SIG-M5 treated with dmso at 0.1 percent for 504 hours (cell line): Measurements from ENCODE around the gene OVOL1.

Experiments used
- DNase-seq: peaks from one replicate; lab custom pipeline; 2025; ENCODE audit not compliant: unreplicated experiment; lab: John Stamatoyannopoulos, UW

OVOL1 gene

DNA sequence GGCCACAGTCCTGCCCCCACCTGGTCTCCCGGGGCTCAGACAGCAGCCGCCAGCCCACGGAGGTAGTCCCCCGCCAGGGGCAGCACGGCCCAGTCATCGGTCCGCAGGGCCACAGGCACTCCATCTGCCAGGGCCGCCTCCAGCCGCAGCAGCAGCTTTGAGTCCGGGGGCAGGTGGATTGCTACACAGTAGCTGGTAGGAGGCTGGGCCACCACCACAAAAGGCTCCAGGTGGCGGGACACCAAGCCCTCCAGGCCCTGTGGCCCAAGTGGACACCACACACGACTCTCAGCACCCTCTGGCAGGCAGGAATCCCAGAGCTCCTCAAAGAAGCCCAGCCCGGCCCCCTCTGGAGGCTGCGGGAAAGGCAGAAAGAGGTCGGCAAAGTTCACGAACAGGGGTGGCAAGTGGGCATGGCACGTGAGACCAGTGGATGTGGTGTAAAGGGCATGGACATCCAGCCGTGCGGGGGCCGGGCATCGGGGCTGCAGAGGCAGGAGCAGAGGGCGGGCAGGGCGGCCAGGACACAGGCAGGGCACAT is 9.0 kb upstream of the OVOL1 start:
- no peak for DNase-seq

DNA sequence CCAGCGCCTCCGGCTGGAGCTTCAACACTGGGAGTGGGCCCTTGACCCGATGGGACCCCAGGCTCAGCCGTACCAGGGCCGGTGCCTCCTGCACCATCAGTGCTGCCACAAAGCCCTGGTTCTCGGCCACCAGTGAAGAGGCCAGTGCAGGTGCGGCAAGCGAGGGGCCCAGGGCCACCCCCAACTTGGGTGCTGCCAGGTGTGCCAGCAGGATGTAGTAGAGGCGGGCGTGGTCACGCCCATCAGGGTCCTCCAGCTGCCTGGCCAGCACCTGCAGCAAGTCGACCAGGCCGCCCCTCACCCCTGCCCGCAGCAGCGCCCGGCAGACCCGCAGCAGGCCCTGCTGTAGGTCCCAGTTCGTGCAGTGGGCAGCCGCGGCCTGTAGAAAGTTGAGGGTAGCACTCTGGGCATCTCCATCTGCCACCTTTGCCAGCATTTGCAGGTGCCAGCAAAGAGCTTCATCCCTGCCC is 8.4 kb upstream of the OVOL1 start:
- no peak for DNase-seq

DNA sequence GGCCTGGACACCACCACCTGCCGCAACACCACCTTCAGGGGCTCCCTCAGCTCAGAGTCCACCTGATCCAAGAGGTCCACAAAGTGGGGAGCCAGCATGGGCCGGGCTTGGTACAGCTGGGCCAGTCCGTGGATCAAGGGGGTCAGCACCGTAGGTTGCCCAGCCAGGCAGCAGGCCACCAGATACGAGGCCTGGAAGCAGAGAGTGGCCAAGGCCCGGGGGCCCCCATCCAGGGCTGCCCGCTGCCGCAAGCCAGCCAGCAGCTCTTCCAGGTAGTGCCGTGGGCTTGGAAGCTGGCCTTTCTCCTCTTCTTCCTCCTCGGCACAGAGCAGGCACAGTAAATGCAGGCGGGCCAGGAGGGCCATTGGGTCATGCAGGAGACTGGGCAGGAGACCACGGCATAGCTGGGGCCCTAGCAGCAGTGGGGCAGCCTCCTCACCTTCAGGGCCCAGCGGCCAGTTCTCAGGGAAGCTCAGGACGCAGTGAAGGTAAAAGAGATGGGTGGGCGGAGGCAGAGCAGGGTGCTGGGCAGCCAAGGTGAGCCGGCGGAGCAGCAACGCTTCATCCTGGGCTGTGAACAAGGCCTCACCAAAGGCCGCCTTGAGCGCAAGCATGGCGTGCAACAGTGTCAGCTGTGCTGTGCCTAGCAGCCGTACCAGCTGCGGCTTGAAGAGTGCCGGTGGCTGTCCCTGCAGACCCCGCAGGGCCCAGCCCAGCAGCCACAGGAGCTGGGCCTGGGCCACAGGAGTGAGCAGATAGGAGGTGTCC is 7.8 kb upstream of the OVOL1 start:
- no peak for DNase-seq

DNA sequence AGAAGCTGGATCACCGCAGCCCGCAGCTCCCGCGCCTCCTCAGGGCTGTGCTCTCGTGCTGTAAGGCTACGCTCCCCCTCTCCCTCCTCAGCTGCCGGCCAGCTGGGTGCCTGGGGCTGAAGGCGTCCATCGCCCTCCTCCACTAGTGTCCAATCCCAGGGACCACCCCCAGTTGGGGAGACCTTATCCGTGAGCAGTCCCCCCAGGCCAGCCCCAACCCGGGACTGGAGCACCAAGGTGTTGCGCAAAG is 7.3 kb upstream of the OVOL1 start:
- no peak for DNase-seq

DNA sequence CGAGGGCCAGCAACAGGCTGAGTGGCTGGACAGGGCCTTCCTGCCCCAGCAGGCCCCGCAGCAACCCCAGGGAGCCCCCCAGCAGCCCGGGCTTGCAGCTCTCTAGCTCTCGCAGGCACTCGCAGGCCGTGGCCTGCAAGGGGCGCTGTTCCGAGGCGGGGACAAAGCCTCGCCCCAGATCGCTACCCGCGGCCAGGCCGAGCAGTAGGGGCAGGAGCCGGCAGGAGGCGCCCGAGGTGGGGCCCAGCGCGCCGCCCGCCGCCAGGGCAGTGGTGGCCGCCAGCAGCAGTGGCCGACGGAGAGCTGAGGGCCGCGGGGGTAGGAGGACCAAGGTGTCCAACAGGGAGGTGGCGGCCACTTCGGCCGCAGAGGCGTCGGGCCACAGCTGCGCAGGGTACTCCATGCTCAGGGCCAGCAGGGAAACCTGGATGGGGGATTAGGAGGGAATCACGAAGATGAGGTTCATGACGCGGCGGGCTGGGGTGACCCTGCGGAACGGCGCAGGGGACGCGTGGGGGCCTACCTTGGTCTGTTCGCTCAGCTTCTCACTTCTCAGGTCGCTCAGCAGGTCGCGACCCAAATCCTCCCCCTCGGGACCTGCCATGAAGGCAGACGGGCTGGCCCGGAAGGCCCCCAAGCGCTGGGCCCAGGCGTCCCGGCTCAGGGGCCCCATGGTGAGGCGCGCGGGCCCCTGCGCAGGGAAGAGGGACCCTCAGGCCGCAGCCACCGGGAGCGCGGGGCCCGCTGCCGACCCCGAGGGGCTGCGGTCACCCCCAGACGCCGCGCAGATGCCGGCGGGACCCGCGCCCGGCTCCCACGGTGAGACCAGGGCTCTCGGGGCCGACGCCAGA is 6.7 kb upstream of the OVOL1 start:
- DNase-seq: peak; percentile 76

DNA sequence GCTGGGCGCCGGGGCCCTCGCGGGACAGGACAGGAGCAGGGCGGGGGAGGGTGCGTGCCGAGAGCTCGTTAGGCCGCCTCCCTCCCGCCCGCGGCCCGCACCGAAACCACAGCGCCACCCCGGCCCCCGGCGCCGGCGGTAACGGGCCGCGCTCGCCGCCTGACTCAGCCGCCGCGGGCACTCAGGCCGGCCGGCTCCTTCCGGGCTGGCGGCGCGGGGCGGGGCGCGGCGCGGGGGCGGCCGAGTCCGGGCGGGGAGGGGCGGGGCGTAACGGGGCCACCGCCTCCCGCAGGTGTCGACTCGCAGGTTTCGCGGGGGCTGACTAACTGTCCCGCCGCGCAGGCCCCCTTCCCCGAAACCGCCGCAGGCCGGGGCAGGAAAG is 6.1 kb upstream of the OVOL1 start, which contains the start of gene AP5B1:
AP5B1 (minus strand) TSS at position 207 of the 382 bp plus-strand sequence. CDS start 385 bp downstream, outside the sequence.
- peak; percentile 33 for DNase-seq

DNA sequence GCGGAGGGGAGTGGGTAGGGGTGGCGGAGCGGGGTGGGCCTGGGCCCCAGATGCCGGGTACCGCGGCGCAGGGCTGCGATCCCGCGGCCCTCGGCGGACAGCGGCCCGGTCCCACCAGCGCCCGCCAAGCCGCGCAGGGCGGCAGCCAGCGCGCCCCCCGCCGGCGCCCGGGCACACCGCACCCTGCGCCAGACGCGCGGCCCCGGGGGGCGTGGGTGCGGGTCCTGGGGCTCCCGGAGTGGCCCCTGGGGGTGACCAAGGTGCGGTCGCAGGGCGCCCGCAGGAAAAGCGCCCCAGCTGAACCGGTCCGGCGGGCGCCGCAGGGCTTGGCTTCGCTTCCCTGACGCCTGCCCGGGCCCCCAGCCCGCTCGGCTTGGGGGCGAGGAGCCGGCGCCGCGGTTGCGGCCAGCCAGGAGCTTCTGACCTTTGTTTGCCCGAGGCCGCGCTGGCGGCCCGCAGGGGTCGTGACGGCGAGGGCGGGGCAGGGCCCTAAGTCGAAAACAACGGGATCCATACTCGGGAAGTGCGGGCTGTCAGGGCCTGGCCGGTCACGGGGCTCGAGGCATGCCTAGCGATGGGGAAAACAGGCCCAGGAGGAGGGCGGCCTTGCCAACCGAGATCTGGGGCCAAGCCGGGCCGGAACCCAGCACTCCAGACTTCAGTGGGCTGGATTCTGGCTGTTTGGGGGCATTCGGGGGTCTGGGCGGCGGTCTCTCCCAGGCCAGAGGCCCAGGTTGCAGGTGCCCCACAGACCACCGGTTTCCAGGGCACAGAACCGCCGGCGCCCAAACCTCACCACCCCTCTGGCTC is 5.5 kb upstream of the OVOL1 start:
- no peak for DNase-seq

DNA sequence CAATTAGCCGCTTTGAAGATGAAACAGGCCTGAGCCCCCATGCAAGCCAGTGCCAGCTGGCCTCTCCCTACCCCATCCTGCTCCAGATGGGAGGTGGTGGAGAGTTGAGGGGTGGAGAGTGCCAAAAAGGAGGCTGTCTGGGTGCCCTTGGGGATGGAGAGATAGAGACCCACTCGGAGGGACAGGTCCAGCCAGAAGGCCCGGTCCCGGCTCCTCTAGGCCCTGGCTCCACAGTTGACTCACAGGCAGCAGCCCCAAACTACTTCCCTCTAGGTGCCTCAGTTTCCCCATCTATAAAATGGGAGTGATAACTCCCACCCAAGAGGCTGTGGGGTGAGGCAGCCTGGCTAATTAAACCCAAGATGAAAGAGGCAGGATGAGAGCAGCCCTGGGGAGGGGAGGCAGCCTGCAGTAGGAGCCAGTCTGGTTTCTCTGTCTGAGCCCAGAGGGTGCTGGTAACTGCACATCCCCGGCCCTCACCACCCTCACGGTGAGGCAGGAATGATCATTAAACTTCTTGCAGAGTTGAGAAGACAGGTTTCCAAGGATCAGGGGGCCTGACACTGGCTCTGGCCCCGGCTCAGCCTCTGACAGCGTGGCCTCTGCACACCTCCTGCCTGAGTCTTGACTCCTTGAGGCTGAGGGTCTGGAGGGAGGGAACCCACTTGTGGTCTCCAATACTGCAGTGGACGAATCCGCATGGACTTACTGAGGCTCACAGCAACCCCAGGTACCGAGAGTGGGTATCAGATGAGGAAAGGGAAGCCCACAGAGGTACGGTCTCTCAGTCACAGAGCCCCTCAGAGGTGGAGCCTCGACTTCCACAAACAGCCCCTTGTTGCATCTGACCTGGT is 4.7 kb upstream of the OVOL1 start:
- no peak for DNase-seq

DNA sequence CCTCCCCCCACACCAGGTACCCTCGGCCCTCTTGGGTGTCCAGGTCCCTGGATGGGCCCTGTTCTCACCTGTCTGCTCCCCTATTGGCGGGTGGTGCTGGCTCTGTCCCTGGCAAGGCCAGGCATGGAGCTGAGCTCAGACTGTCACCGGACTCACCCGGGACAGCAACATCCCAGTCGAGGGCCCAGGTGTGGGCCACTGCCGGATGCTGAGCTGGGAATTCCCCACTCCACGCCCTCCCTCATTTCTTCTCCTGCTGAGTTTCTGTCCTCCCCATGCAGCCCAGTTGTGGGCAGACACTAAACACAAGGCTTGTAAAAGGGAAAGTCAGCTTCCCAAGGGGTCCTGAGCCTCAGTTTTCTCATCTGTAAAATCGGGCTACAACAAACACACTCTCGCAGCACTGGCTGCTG is 4.0 kb upstream of the OVOL1 start:
- DNase-seq: no peak

DNA sequence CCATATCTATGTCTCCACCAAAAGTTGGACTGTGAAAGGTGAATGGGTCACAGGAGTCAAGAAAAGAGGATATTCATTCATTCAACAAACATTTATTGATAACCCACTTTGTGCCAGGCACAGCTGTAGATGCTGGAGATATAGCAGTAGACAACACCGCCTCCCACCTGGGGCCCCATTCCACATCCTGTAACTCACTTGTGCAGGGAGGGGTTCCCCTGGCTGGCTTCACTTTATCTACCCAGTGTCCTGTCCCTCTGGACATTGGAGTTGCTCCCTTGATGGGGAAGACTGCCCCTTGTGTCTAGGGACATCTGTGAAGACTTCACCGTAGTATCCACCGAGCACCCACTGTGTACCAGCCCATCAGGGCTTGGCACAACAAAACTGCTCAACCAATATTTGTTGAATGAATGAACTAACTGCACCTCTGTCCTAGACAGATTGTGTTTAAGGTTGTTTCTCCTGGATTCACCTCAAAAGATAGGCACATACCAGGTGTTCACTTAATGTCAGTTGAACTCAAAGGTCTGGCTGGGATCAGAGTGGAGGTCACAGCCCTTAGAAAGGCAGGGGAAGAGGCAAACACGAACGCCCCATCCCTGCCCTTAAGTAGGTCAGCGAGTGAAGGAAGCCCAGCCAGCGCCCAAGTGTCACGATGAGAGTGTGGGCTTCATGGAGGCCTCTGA is 1.4 kb upstream of the OVOL1 start:
- no peak for DNase-seq

DNA sequence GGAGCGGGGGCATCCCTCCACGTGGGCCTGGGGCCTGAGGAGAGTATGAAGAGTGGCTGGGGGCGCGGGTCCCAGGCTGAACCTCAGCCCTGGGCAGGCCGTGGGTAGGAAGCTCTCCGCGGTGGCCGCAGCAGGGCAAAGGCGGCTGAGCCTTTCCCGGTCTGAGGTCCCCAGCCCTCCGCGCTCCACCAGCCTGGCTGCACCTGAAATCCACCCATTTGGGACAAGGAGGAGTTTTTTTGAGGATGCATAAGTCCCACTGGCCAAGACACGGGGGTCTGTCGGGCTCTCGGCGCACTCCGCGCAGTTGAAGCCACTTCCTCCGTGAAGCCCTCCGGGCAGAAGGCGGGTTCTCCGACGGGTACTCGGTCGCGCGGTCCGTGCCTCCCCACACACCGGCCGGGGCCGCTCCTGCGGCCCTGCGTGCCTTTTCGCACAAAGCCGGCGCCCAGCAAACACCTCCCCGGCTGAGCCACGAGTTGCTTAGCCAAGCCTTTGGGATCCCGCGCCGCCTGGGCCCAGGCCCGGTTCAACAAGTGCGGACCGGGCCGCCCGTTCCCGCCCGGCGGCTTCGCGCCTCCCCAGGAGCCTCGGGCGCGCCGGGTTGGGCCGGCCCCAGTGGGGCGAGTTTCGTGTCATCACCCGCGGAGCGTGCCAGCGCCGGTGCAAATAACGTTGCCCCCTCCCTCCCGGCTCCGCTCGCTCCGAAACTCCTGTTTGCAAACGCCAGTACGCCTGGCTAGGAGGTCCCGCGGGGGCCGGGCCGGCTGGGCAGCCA is 666 bp upstream of the OVOL1 start:
- DNase-seq: no peak

DNA sequence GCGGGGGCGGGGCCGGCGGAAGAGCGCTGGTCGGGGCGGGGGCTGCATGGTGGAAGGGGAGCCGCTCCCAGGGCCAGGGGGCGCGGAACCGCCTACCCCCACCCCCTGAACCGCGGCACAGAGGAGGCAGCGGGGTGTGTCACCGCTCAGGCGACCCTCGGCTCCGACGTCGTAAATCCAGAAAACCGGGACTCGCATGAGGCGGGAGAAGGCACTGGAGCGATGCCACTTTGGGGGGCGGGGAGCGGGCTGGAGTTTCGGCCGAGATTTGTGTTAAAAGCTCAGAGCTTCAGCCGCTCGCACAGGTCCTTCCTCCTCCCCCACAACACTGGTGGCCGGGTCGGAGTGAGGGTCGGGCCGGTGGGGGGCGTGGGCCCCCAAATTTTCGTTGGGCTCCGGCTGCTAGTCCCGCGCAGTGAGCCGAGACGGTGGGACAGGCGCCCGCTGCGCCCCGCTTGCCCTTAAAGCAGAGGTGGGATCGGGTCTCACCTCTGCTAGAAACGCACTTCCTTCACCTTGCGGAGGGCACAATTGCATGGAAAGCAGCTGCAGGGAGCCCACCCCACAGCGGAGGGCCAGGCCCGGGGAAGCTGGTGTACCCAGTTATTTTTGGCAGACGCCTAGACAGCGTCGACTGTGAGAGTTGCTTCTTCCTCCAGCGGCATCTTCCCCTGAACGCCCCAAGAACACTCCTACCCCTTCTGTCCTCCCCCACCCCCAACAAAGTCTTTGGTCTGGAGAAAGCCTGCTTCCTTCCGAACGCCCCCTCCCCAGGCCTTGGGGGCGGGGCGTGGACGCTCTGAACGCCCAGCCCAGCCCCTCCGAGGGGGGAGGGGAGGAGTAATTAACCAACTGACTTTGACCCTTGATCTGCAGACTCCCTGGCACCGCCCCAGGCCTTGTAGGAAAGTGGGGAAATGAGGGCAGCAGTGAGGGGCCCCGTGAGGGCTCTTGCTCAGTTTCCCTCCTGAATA is 1.1 kb downstream of the OVOL1 start:
- no peak for DNase-seq

DNA sequence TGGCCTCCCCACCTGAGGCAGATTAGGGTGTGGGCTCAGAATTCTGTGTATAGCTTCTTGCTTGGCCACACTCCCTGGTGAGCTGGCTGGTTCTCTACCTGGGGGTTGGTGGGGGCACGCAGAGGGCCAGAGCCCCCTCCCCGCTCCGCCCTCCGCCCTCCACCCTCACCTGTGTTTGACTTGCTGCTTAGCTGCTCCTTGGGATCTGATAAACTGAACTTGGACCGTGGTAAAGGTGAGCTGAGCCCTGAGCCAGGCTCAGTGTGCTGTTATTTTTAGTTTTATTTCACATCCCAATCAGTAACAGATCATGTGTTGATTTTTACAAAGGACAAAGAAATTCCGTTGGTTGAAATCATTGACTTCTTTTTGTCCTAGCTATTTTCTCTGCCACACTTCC is 2.0 kb downstream of the OVOL1 start:
- no peak for DNase-seq

DNA sequence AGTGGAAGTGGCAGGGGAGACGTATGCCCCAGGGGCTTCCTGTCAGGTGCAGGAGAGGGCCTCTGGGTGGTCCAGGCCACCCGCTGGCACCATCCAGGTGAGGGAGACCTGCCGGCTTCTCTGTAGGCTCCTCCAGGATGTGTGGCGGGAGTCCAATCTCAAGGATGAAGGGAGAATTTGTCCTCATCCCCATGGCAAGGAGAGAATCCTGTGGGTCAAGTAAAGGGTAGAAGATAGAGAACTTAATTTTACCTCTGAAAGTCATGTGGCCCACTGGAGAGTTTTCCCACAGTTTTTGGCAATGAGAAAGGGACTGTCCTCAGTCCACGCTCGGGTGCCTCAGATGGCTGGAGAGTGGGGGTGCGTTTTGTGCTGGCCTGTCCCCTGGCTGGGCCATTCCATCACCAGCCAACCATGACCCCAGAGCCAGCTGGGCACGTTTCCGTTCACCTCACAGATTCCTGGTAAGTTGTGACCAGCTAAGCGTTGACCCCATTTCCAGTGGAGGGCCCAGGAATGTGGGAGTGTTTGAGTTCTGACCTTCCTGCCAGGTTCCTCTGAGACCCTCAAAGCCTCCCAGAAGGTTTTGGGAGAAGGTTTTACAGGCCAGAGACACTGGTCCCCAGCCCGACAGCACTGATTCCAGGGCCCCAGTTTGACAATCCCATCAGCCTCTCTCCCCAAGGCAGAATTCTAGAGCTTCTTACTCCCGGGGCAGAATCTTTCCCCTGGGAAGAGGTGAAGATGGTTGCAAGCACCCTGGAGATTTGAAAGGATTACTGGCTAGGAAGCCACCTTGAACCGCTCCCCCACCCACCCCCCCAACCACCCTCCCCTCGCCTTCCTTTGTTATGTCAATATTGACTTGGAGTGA is 2.6 kb downstream of the OVOL1 start:
- no peak for DNase-seq

DNA sequence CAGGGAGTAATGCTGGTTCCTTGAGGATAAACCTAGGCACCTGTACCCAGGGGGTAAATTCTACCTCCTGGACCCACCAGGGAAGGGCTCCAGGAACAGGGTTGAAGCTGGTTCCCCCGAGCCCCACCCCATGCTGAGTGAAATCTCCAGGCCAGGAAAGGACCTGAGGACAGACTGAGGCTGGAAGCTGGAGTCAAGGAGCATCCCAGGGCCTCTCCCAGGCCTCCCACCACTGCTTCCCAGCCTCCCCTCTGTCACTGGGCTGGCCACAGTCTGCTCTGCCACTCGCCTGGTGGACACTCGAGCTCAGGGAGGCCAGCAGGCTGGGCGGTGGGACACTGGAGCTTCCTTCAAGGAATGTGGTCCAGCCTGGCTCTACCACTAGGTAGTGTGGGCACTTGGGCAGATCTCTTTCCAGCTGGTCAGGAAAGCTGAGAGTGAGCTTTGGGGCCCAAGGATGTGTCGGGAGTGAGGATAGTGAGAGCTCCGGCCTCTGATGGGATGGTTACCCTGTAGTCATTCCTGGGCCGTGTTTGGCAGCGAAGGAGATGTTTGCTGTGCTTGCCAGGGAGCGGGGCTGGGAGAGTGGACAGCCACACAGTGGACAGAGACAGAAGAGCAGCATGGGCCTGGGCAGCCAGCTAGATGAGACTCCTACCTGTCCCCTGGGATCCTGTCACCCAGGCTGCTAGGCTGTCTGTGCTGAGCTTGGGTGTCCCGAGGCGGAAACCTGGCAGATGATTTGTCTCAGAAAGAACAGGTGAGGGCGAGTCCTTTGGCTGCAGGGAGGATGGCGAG is 3.4 kb downstream of the OVOL1 start:
- no peak for DNase-seq
